SW 1271 (cell line): Measurements from ENCODE around the gene HGD.
"Not testable (repeated sequence)": the region's sequence is repeated elsewhere in the genome, so short reads cannot be mapped to it uniquely, and the experiment has no call there.

Source experiments
- DNase-seq, 2 experiments: peaks; one replicate each; lab custom pipeline; 2025; lab: John Stamatoyannopoulos, UW

HGD gene

DNA sequence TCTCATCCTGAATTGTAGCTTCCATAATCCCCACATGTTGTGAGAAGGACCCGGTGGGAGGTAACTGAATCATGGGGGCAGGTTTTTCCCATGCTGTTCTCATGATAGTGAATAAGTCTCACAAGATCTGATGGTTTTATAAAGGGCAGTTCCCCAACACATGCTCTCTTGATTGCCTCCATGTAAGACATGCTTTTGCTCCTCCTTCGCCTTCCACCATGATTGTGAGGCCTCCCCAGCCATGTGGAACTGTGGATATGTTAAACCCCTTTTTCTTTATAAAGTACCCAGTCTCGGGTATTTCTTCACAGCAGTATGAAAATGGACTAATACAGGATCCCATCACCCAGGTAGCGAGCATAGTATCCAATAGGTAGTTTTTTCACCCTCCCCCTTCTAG, 43.2 kb downstream of the HGD start:
- DNase-seq, result not testable (repeated sequence)

DNA sequence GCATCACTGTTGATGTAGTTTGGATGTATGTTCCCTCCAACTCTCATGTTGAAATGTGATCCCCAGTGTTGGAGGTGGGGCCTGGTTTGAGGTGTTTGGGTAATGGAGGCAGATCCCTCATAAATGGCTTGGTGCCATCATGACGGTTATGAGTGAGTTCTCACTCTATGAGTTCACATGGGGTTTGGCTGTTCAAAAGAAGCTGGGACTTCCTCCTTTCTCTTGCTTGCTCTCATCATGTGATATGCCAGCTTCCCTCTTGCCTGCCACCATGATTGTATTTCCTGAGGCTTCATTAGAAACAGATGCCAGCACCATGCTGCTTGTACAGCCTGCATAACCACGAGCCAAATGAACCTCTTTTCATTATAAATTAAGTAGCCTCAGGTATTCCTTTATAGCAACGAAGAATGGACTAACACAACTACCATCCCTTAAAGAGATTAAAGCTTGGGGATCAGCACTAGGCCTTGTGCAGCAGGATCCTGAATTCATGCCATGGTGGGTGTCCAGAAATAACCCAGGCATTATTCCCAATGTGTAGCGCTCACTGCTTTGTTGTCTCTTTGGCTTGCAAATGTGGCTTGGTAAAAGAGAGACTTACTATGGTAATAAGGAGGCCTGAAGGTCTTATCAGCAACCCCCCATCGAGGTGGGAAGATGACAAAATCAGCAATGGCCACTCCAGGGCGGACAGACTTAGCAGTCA, 44.0 kb downstream of the HGD start:
- DNase-seq, result no peak

DNA sequence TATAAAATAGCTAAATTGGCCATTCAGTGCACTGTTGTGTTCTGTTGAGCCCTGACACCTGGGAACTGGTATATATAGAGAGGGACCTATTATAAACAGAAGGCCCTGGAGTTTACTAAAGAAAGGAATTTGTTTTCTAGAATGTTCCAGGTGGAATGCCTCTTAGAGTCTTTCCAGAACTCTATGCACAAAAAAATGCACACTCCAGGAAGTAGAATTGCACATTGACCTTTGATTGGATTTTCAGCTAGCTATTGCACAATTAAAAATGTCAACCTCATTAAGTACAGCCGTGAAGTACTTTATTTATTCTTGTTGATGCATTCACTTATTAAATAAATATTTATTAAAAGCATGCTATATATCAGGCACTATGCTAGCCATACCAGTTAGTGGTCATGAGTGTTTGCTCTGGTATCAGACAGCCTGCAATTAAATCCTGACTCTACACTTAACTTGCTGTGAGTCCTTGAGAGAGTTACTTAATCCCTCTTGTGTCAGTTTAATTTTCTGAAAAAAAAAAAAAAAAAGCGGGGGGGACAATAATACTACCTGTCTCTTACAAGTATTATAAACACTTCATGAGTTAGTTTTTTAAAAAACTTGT, 45.1 kb downstream of the HGD start:
- DNase-seq, result no peak

DNA sequence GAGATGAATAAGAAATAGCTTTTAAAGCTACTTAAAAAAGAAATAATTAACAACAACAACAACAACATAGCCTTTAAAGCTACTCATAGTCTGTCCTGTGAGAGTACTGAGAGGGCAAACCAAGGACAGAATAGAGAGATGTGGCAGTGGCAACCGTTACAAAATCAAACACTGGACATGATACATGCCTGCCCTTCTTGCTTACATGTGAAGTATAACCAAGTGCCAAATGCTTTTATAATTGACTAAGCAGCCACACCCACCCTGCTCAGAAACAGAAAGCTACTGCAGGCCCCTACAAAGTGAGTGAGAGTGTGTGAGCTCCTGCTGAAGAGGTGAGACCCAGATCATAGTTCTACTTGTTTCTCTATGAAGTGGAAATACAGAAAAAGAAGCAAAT, 47.5 kb downstream of the HGD start:
- no peak for DNase-seq

DNA sequence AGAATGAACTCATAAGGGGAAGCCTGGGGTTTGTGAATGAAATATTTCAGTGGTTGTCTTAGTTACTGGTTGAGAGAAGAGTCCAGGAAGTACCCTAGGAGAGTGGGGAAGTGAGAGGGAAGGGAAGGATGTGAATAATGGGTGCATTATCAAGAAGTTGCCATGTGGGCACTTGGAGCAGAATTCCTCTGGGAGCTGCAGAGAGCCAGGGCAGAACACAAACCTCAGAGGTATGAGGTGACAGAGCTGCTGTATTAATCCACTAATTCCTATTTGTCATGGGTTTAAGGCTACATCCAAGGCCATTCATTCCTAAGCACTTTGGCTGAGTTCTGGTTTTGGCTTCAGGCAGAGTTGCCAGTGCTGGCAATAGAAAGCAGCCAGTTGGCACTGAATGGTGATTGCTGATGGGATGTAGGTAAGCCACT, 56.9 kb downstream of the HGD start:
- DNase-seq, result no peak

DNA sequence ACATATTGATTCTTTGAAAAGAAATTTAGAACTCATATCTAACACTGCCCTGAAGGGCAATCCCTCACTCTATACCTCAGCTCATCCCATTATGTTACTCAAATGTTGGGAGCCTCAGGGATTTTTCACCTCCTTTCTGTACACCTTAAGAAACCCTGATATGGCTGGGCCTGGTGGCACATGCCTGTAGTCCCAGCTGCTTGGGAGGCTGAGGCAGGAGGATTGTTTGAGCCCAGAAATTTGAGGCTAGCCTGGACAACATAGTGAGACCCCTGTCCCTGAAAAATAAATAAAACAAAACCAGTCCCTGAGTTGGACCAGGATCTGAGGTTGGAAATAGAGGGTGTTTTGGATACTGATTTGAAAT, 58.3 kb downstream of the HGD start:
- DNase-seq, result no peak

DNA sequence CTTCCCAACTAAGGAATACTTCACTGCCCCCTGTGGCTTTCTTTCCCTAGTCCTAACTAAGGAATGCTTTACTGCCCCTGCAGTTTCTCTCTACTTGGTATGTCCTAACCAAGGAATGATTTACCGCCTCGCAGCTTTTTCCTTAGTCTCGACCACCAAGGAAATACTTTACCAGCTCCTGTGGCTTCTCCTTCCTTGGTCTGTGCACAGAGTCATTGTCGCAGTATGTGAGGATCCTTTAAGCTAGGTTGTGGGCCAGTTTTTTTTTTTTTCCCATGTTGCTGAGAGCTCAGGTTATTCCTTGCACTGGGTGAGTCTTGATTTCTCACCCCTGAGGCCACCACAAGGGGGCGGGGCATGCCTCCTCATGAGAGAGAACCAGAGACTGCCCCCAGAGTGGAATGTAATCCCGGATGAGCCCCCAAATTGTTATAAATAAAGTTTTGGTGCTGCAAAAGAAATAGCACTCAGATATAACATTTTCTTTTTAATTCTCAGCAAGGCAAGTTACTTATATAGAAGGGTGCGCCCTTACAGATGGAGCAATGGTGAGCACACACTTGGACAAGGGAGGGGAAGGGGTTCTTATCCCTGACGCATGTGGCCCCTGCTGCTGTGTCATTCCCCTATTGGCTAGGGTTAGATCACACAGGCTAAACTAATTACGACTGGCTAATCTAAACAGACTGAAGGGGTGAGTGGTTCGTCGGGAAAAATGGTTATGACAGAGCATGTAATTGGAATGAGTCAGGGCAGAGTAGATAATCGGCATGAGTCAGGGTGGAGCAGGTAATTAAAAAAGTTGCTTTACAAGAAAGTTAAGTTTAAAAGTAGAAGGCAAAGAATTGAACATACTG, 58.9 kb downstream of the HGD start:
- peak; percentile 35 to 38 for DNase-seq

DNA sequence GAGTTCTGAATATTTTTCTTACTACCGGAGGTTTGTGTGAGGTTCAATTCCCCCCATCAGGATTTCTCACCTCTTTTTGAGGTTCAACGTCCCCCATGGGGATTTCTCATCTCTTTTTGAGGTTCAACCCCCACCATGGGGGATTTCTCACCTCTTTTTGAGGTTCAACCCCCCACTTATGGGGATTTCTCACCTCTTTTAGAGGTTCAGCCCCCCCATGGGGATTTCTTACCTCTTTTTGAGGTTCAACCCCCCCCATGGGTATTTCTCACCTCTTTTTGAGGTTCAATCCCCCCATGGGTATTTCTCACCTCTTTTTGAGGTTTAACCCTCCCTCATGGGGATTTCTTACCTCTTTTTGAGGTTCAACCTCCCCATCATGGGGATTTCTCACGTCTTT, 59.6 kb downstream of the HGD start:
- DNase-seq, result no peak

DNA sequence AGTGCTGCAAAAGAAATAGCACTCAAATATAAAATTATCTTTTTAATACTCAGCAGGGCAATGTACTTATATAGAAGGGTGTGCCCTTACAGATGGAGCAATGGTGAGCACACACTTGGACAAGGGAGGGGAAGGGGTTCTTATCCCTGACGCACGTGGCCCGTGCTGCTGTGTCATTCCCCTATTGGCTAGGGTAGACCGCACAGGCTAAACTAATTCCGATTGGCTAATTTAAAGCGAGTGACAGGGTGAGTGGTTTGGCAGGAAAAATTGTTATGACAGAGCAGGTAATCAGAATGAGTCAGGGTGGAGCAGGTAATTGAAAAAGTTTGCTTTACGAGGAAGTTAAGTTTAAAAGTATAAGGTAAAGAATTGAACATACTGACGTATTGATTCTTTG, 65.3 kb downstream of the HGD start:
- not testable (repeated sequence) for DNase-seq

DNA sequence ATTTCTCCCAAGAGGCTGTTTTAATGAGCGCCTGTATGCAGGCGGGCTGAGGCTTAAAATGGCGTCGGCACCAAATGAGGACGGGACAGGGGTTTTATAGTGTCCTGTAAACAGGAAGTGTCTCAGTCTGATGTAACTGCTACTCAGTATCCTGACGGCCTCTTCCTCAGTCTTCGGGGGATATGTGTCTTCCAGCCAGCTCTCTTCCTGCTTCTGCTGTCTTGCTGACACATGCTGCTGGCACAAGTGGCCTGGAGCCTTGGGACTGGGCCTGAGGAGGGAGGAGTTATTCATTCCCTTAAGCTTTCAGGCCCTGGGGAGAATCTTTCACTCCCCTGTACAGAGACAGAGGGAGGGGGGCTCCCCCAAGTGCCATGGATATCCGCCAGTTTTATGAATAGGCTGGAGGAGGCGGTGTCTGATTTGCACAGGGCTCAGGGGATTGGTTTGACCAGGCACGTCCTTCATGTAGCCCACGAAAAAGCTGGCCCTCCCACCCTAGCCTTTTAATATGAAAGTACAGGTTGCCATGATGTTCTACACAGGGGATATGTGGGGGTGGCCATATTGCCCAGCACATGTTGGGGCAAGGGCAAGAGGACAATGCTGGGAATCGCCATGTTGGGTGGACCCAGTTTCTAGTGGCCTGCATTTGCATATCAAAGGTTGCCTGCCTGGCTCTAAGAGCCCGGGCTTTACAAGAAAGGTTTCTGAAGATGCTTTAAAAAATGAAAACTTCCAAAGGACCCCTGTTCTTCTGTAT, 66.0 kb downstream of the HGD start:
- DNase-seq, result no peak

DNA sequence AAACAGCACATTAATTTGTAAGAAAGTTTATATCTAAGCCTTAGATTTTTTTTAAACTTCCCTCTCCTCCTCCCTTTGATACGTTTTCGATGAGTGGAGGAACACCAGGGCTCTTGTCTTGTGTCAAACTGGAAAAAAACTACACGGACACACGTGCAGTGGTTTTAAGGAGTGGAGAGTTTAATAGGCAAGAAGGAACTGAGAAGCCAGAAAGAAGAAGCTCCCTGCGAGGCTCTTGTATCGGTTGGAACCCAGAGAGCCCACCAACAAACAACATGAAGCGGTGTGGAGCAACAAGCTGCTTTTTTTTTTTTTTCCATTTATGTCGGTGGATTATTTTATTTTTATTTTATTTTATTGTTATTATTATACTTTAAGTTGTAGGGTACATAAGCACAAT, 67.3 kb downstream of the HGD start:
- DNase-seq, result no peak

DNA sequence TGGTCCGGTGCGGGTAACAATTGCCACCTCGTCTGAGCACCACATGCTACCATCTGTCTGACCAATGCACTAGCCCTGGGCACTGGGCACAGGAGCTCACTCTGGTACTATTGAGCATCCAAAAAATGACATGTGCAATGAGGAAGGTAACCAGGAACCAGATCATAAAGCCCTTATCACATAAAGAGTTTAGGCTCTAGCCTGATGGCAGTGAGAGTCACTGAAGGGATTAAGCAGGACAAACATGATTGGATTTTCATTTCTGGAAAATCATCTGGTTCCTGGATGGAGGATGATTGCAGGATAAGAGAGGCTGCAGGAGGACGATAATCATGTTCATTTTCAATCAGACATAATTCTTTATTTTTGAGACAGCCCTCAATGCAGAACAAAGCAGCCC, 73.5 kb downstream of the HGD start:
- no peak for DNase-seq

DNA sequence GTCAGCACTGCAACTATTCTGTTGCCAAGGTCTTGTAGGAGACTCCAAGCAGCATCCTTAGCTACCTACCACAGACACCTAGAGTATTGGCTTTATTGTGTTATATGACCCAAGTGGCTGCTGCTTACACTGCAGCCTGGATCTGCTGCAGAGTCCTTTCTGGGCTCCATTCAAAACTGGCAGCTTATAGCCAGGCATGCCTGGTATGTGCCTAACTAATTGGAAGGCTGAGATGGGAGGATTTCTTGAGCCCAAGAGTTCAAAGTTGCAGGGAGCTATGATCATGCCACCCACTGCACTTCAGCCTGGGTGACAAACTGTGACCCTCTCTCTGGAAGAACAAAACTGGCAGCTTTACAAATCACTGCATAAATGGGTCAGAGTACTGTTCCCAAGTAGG, 77.3 kb downstream of the HGD start:
- no peak for DNase-seq

DNA sequence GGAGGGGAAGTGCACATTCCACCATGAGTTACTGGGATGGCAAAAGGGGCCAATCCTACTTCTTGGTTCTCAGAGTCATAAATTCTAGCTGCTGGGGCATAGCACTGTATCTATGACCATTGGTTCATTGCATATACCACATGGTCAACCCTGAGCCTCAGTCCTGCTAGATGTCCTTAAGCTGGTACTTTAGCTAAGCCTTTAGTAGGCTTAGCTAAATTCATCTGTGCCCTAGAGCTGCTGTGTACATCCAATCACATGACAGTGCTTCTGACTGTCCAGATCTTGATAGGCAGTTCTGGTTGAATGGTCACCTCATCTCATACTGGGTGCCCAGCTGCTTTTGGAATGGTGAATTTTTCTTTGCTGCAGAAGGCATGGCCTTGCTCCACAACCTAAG, 77.7 kb downstream of the HGD start:
- DNase-seq, result no peak

DNA sequence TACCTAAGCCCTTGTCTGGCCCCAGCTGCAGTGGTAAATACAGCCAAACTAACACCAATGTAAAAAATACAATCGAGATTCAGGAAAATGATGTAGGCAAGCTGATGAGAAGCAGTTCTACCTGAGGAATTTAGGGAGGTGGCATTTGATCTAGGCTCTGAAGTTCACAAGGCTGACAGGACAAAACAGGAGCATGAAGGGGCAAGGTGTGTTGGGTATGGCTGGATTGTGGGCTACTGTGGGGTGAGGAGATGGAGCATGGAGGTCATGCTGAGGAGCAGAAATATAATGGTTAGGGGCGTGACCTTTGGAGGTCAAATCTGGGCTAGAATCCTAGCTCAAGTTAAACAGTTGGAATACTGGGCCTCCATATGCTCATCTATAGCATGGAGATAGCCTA, 79.4 kb downstream of the HGD start:
- no peak for DNase-seq

DNA sequence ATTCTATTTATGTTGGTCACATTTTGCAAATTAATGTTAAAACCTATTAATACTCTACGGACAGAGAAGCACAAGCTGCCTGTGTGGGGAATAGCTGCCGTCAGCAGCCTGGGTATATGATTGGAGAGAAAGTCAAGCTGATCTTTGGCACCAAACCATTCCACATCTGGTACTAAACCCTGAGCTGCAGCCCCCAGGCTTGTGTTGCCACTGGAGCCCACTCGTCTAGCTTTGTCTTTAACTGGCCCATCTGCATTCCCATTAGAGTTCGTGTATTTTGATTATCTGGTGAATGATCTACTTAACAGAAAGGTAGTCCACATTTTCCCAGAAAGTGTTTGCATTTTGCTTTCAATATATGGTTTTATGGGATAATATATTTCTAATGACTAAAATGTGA, 80.5 kb downstream of the HGD start:
- DNase-seq, result no peak

DNA sequence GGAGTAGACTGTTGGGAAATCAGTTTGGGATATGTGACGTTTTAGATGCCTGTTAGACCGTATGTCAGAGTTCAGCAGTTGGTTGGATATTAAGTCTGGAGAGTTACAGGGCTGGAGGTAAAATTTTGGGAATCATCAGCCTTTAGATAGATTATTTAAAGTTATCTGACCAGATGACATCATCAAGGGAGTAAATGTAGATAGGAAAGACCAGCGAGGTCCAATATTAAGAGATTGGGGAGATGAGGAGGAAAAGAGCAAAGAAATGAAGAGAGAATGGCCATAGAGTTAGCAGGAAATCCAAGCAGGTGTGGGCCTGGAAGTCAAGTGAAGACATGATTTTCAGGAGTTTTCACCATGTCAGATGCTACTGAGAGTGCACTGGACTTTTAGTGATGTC, 82.8 kb downstream of the HGD start:
- DNase-seq, result no peak

DNA sequence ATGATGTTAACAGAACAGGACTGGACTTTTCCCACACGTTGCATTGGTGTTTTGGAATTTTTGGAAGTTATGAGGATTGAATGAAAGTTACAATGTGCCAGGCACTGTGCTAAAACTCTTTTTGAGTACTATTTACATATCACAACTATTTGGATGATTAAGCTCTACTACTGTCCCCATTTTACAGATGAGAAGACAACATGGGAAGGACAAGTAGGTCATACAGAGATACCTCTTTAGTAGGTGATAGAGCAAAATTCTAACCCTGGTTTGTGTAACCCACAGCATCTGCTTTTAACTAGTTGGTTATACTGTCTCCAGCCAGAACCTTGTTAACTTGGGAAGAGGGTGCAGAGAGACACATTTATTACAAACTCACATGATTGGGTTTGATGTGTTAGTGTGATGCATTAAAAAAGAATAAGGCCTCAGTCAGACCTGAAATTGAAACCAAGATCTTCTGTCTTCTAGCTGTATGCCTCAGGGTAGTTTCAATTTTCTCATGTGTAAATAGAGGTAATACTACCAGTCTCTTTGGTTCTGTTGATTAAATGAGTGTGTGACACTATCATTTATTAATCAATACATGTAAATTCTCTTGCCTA, 84.5 kb downstream of the HGD start:
- DNase-seq, result no peak

DNA sequence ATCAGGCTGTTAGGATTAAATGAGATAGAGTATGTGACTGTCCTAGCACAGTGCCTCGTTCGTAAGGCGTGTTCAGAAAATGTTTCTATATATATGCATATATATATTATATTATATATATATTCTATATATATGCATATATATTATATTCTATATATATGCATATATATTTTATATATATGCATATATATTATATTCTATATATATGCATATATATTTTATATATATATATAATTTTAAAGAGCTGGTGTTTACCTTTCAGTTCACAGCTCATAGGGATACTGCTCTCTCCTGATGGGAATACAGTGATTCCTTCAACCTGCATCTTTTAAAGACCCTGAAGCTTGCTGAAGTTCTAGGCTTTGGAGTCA, 85.2 kb downstream of the HGD start:
- no peak for DNase-seq

DNA sequence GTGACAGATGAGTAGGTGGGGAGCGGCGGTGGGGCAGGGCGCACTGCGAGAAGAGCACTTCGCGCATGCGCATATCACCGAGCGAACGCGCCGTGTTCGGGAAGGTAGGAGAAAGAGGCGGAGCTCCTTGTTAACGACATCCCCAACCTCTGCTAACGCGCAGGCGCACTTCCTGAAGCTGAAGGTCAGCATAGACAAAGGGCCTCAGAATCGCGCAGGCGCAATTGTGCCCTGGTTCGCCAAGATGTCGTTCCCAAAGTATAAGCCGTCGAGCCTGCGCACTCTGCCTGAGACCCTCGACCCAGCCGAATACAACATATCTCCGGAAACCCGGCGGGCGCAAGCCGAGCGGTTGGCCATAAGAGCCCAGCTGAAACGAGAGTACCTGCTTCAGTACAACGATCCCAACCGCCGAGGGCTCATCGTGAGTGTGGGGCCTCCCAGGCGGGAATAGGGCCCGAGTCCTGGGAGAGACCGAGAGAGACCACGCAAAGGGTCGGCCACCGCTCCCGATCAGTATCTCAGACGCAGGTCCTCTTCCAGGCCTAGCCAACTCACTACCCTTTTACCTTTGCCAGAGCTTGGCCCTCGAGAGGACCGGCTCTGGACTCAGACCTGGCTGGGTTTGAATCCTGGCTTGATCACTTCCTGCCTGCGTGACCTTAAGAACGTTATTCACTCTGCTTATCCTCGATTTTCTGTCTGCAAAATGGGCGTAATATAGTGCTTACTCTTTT, 85.8 kb downstream of the HGD start, which contains the start of gene NDUFB4:
NDUFB4 (plus strand) TSS at position 221 of the 737 bp plus-strand sequence; CDS start at position 245, 24 bp downstream.
- DNase-seq, result peak; percentile 97 to 98

DNA sequence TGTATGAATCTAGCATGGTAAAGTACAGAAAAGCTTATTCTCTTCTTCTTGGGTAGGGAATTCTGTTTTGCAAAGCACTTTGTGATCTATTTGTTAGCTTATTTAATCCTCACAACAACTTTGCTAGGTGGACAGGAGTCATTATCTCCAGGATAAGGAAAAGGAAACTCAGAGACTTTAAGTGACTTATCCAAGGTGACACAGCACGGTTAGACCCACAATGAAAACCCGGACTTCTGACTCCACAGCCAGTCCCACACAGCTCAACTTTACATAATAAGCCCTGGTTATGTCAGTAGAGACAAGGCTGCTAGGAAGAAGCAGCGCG, 86.3 kb downstream of the HGD start:
- DNase-seq, result no peak
